ENCODE measurements around the gene PRKAR1A.

PRKAR1A gene

DNA sequence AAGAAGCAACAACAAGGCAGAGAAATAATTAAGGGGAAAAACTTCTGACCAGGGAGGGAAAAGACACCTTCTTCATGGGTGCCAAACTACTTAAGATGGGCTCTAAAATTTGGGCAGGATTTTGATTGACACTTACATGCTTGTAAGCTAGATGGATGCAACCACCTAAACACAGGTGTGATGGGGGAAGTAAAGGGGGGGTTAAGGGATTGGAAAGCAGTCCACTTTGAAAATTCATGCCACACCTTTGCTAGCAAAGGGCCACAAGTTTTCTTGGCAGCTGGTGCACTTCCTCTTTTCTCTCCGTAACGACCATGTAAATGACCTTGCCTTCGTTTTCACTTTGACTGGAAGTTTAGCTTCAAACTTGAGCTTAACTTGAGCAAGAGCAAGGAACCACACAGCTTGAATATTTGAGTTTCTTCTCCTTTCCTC, 14.3 kb upstream of the PRKAR1A start:
- TF ChIP-seq SUZ12 (IDR thresholded peaks at IDR 0.05) (no peak), FOXK2 (IDR thresholded peaks at IDR 0.05) (no peak), ZNF384 (IDR thresholded peaks at IDR 0.05) (no peak), TARDBP (IDR thresholded peaks at IDR 0.05) (no peak), HDGF (IDR thresholded peaks at IDR 0.05; ENCODE audit: borderline replicate concordance) (no peak), FOXM1 (IDR thresholded peaks at IDR 0.05; ENCODE audit: borderline replicate concordance) (no peak), L3MBTL2 (conservative IDR thresholded peaks at IDR 0.05) (no peak), ARNT (IDR thresholded peaks at IDR 0.05) (no peak), BHLHE40 (IDR thresholded peaks at IDR 0.05; ENCODE audit: borderline replicate concordance) (no peak), CTBP1 (IDR thresholded peaks at IDR 0.05; ENCODE audit: borderline replicate concordance) (no peak), ELF4 (IDR thresholded peaks at IDR 0.05) (no peak), LEF1 (IDR thresholded peaks at IDR 0.05; ENCODE audit: borderline replicate concordance) (no peak), NFRKB (IDR thresholded peaks at IDR 0.05) (no peak), FOXA1 (IDR thresholded peaks at IDR 0.05) (no peak), SP1 (IDR thresholded peaks at IDR 0.05) (no peak)
- TF ChIP-seq, protein P1, sequence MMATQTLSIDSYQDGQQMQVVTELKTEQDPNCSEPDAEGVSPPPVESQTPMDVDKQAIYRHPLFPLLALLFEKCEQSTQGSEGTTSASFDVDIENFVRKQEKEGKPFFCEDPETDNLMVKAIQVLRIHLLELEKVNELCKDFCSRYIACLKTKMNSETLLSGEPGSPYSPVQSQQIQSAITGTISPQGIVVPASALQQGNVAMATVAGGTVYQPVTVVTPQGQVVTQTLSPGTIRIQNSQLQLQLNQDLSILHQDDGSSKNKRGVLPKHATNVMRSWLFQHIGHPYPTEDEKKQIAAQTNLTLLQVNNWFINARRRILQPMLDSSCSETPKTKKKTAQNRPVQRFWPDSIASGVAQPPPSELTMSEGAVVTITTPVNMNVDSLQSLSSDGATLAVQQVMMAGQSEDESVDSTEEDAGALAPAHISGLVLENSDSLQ (IDR thresholded peaks at IDR 0.05) = no peak
- ChIA-PET POLR2A (no interaction called here), CTCF (no interaction called here)
- DNase-seq (ENCODE audit: extremely low spot score) = no peak

DNA sequence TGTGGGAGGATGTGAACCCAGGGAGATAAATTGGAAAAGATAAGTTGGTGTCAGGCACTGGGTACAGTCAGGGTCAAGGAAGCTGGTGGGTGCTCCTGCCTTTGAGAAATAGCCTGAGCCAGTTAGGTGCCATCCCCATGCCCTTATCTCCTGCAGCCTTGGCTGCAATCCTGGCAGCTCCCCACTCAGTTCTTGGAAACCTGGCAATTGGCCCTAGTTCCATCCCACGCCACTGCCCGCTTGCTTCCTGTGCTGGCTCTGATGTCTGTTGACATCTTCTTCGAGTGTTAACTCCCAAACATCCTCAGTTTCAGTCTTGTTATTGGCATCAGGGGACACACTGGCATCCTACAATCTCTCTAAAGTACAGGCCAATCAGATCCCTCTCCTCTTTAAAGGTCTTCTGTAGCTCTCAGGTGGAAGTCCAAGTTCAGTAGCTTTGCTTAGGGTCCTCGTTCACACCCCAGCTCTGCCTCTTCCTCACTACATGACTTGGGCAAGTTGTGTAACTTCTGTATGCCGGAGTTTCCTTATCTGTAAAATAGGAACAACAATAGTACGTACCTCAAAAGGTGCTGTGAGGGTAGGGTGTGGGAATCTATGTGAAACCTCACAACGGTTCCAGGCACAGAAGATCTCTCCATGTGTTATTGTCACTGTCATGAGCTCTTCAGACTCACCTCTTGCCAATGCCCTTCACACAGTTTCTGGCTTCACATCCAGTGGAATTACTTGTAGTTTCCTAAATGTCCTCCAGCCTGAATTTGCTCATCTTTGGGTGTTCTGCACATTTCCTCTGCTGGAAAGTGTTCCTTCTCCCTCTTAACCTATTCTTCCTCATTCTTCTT, 13.5 kb upstream of the PRKAR1A start:
- no peak for DNase-seq (ENCODE audit: extremely low spot score)
- TF ChIP-seq NFRKB (IDR thresholded peaks at IDR 0.05) (no peak), ZNF384 (IDR thresholded peaks at IDR 0.05) (no peak), ELF4 (IDR thresholded peaks at IDR 0.05) (no peak), FOXA1 (IDR thresholded peaks at IDR 0.05) (no peak), SP1 (IDR thresholded peaks at IDR 0.05) (no peak), FOXK2 (IDR thresholded peaks at IDR 0.05) (no peak), HDGF (IDR thresholded peaks at IDR 0.05; ENCODE audit: borderline replicate concordance) (no peak), SUZ12 (IDR thresholded peaks at IDR 0.05) (no peak), BHLHE40 (IDR thresholded peaks at IDR 0.05; ENCODE audit: borderline replicate concordance) (no peak), CTBP1 (IDR thresholded peaks at IDR 0.05; ENCODE audit: borderline replicate concordance) (no peak), ARNT (IDR thresholded peaks at IDR 0.05) (no peak)
- TF ChIP-seq, protein P1 (IDR thresholded peaks at IDR 0.05) = no peak
- POLR2A ChIA-PET = no interaction called here
- CTCF ChIA-PET = interaction anchor here (0.7 kb wide), 1 partner anchor 191 kb away, joined by 3 read pairs; no protein-coding TSS in a partner anchor

DNA sequence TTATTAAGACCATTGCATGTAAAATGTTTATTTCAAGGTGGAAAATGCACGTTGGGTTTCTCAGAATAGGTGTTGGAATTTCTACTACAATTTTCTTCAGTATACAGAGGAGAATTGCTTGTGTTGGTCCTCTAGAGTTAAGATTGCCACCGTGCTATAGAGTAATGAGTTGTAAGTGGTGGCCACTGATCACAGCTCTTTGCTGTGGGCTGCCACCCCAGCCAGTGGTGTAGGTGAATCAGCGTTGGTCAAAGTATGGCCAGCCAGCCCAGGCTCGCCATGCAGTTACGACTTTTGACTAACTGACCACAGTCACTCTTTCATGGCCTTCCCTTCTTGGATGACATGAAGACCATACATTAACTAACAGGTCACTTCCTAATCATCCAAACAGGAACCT, 12.6 kb upstream of the PRKAR1A start:
- ChIA-PET CTCF (no interaction called here), POLR2A (no interaction called here)
- TF ChIP-seq, protein P1 (IDR thresholded peaks at IDR 0.05) = no peak
- TF ChIP-seq SP1 (IDR thresholded peaks at IDR 0.05) (no peak), CTBP1 (IDR thresholded peaks at IDR 0.05; ENCODE audit: borderline replicate concordance) (no peak)
- no peak for DNase-seq (ENCODE audit: extremely low spot score)

DNA sequence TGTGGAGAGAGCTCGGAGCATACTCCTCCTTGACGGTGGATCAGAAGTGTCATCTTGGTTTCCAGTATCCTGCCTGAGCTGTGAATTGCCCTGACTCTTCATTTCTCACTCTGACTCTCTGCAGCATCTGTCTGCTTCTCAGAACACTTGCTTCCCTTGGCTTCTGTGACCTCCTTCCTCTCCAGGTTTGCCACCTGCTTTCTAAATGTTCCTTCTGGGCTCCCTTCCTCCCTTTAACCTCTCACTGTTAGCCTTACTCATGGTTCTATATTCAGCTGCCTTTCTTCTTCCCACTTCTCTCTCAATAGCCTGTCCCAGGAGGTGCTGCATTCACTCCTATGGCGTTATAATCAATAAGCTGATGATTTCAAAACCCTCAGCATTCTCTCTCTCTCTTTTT, 11.2 kb upstream of the PRKAR1A start:
- CTCF ChIA-PET = no interaction called here
- POLR2A ChIA-PET = interaction anchor here (3.5 kb wide), 1 partner anchor 12 kb away, joined by 15 read pairs; the partner anchor contains the start of gene PRKAR1A
- no peak for TF ChIP-seq HDGF (IDR thresholded peaks at IDR 0.05; ENCODE audit: borderline replicate concordance)
- no peak for DNase-seq (ENCODE audit: extremely low spot score)

DNA sequence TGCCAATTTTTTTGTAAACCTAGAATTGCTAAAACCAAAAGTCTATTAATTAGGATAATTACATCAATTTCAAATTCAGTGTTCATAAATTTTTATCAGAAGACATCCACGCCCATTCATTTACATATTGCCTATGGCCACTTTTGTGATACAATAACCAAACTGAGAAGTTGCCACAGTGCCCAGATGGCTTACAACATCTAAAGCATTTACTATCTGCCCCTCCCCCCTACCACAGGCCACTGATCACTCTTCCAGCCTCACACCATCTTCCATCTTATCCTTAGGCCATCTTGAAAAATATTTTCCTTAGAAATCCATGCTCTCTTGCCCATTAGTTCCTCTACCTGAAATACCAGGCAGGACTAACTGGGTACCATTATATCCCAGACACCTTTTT, 6.3 kb upstream of the PRKAR1A start:
- POLR2A ChIA-PET = no interaction called here
- CTCF ChIA-PET = no interaction called here
- no peak for DNase-seq (ENCODE audit: extremely low spot score)
- TF ChIP-seq HDGF (IDR thresholded peaks at IDR 0.05; ENCODE audit: borderline replicate concordance) (no peak), LEF1 (IDR thresholded peaks at IDR 0.05; ENCODE audit: borderline replicate concordance) (no peak), TARDBP (IDR thresholded peaks at IDR 0.05) (no peak), SUZ12 (IDR thresholded peaks at IDR 0.05) (no peak), ELF4 (IDR thresholded peaks at IDR 0.05) (no peak)

DNA sequence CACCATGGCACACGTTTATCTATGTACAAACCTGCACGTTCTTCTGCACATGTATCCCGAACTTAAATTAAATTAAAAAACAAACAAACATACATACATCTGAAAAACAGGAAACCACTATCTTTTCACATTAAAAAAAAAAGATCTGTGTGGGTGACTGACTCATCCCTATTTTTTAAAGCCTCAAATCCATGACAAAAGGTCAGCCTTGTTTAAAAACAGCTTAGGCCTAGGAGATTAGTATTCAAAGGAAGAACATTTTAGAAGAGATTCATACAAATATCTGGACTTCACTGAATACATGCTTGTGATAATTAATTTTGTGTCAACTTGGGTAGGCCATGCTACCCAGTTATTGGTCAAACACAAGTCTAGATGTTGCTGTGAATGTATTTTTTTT, 4.7 kb upstream of the PRKAR1A start:
- ChIA-PET POLR2A (no interaction called here), CTCF (interaction anchor here (1.4 kb wide), 1 partner anchor 11 kb away, joined by 3 read pairs; no protein-coding TSS in a partner anchor)
- TF ChIP-seq ELF4 (IDR thresholded peaks at IDR 0.05) = no peak
- no peak for TF ChIP-seq L3MBTL2 (conservative IDR thresholded peaks at IDR 0.05)
- no peak for TF ChIP-seq BHLHE40 (IDR thresholded peaks at IDR 0.05; ENCODE audit: borderline replicate concordance)
- no peak for TF ChIP-seq SP1 (IDR thresholded peaks at IDR 0.05)
- no peak for TF ChIP-seq ZNF384 (IDR thresholded peaks at IDR 0.05)
- no peak for TF ChIP-seq FOXM1 (IDR thresholded peaks at IDR 0.05; ENCODE audit: borderline replicate concordance)
- no peak for TF ChIP-seq CTBP1 (IDR thresholded peaks at IDR 0.05; ENCODE audit: borderline replicate concordance)
- no peak for TF ChIP-seq FOXA1 (IDR thresholded peaks at IDR 0.05)
- no peak for TF ChIP-seq TARDBP (IDR thresholded peaks at IDR 0.05)
- DNase-seq (ENCODE audit: extremely low spot score) = no peak
